ENCODE measurements around the gene FKBP11.

GRCh38 chr12:48966177-48966895 is 41.0 kb upstream of the FKBP11 start:
- TF ChIP-seq CTCF (conservative IDR thresholded peaks at IDR 0.05; ENCODE audit: low read depth in 2 of 2) (no peak), EZH2phosphoT487 (IDR thresholded peaks at IDR 0.05; ENCODE audit: unreplicated experiment) (no peak), POLR2AphosphoS5 (IDR thresholded peaks at IDR 0.05; ENCODE audit: low read depth) (no peak), CREB1 (CRISPR knock-in tag; IDR thresholded peaks at IDR 0.05; ENCODE audit: low read depth) (no peak), REST (IDR thresholded peaks at IDR 0.05; ENCODE audit: unreplicated experiment) (no peak), EZH2 (IDR thresholded peaks at IDR 0.05; ENCODE audit: low read depth, unreplicated experiment) (no peak), ZNF331 (CRISPR knock-in tag; IDR thresholded peaks at IDR 0.05; ENCODE audit: low read depth) (no peak), JUNB (IDR thresholded peaks at IDR 0.05; ENCODE audit: unreplicated experiment) (no peak)

Data from GM23338 (cell line).